ENCODE results near the gene CACNG1.

DNA sequence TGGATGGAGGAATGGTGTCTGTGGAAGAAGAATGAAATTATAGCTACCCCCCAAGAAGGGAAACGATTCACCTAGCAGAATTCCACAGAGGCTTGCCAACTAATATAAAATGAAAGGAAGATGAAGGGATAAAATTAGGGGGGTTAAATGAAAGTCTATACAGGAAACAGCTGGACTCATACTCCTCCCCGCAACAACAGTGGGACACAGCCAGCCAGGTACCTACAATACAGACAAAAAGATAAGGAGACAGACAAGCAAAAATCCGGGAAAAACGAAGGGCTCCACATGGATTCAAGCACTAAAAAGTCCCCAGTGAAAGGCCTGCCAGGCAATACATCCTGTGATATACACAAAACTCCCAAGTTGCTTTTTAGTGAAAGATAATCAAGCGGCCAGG, 47.9 kb downstream of the CACNG1 start:
- TF ChIP-seq, protein P1, sequence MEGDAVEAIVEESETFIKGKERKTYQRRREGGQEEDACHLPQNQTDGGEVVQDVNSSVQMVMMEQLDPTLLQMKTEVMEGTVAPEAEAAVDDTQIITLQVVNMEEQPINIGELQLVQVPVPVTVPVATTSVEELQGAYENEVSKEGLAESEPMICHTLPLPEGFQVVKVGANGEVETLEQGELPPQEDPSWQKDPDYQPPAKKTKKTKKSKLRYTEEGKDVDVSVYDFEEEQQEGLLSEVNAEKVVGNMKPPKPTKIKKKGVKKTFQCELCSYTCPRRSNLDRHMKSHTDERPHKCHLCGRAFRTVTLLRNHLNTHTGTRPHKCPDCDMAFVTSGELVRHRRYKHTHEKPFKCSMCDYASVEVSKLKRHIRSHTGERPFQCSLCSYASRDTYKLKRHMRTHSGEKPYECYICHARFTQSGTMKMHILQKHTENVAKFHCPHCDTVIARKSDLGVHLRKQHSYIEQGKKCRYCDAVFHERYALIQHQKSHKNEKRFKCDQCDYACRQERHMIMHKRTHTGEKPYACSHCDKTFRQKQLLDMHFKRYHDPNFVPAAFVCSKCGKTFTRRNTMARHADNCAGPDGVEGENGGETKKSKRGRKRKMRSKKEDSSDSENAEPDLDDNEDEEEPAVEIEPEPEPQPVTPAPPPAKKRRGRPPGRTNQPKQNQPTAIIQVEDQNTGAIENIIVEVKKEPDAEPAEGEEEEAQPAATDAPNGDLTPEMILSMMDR (IDR thresholded peaks at IDR 0.05; ENCODE audit: low read depth, low read length), result no peak
- TF ChIP-seq POLR2A (IDR thresholded peaks at IDR 0.05; ENCODE audit: extremely low read depth, insufficient read length) (no peak), MAX (IDR thresholded peaks at IDR 0.05; ENCODE audit: low read depth, low read length) (no peak)
